ENCODE results near the gene HRH3. TPM values are rescaled to one million over a fixed set of nuclear protein-coding genes. Genes with fewer than 3 reads are reported as not detected.

Gene HRH3
- total and polyA plus RNA-seq, 2 donors (not counting 1 experiment from before 2014, with no cell fraction given): not detected

DNA sequence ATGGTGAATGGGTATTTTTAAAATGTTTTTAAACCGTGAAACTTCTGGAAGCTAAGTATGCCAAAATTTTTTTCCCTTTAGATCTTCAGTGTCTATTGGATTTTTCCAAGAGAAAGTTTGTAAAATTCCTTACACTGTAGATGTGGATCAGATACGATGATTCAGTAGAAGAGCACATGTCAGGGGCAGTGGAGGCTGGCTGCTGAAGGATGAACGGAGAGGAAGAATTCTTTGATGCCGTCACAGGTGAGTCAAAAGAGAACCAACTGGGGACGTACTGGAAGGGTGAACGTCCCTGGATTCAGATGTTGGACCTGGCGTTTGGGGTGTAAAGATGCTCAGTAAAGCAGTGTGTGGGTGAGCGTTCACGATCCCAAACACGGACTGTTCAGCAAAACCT lies 35.9 kb upstream of the HRH3 start:
- Histone ChIP-seq H3K9ac (ENCODE audit: low read length) (no peak overlapping the region), H3K4me1 (ENCODE audit: control insufficient read depth in 2 of 2, insufficient read depth in 2 of 2, low read length in 2 of 2) (no peaks in the 10 kb centered on the region), H3K27ac (ENCODE audit: low read length in 2 of 2) (no peak overlapping the region), H3K79me2 (ENCODE audit: control insufficient read depth, insufficient read depth, low read length) (peaks cover 93% of the 10 kb centered on the region), H3K36me3 (replicated peaks in 1 of 2; ENCODE audit: control extremely low read depth in 1 of 2, control insufficient read depth in 1 of 2, extremely low read depth in 1 of 2, insufficient read depth in 2 of 2, low read length in 1 of 2) (peaks cover 0 to 52% of the 10 kb centered on the region in 2 experiments), H3K27me3 (replicated peaks in 1 of 4; ENCODE audit: control extremely low read depth in 1 of 4, control insufficient read depth in 3 of 4, insufficient read depth in 4 of 4, low read length in 3 of 4) (no peaks in the 10 kb centered on the region), H3K4me3 (ENCODE audit: control extremely low read depth in 1 of 5, extremely low read depth in 1 of 5, insufficient read depth in 1 of 5, low read depth in 2 of 5, low read length in 4 of 5) (no peak overlapping the region), H3K4me2 (replicated peaks; ENCODE audit: low read depth, low read length, poor library complexity, severe bottlenecking) (no peak overlapping the region), H3K9me3 (ENCODE audit: control extremely low read depth in 1 of 3, control insufficient read depth in 2 of 3, insufficient read depth in 1 of 3, low read length in 2 of 3) (no peaks in the 10 kb centered on the region), H4K20me1 (ENCODE audit: control insufficient read depth, insufficient read depth, low read length, poor library complexity, severe bottlenecking) (peaks cover 91% of the 10 kb centered on the region), H2AFZ (ENCODE audit: insufficient read depth, low read depth, low read length, poor library complexity, severe bottlenecking) (no peak overlapping the region)
- Mint-ChIP-seq H3K4me3 (no peak overlapping the region), H3K27me3 (no peaks in the 10 kb centered on the region), H3K27ac (no peak overlapping the region), H3K9me3 (ENCODE audit: insufficient read depth) (no peaks in the 10 kb centered on the region), H3K4me1 (peaks cover 7% of the 10 kb centered on the region)
- ATAC-seq (ENCODE audit: low read depth) (no peak), DNase-seq (no peak)
- intact Hi-C loops (cut with micrococcal nuclease): no loop called here
- POLR2A ChIA-PET: no interaction called here
- TF ChIP-seq, protein P1, sequence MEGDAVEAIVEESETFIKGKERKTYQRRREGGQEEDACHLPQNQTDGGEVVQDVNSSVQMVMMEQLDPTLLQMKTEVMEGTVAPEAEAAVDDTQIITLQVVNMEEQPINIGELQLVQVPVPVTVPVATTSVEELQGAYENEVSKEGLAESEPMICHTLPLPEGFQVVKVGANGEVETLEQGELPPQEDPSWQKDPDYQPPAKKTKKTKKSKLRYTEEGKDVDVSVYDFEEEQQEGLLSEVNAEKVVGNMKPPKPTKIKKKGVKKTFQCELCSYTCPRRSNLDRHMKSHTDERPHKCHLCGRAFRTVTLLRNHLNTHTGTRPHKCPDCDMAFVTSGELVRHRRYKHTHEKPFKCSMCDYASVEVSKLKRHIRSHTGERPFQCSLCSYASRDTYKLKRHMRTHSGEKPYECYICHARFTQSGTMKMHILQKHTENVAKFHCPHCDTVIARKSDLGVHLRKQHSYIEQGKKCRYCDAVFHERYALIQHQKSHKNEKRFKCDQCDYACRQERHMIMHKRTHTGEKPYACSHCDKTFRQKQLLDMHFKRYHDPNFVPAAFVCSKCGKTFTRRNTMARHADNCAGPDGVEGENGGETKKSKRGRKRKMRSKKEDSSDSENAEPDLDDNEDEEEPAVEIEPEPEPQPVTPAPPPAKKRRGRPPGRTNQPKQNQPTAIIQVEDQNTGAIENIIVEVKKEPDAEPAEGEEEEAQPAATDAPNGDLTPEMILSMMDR (IDR thresholded peaks at IDR 0.05): no peak
- no peak for TF ChIP-seq EZH2 (IDR thresholded peaks at IDR 0.05; ENCODE audit: borderline replicate concordance, insufficient read depth, low read depth, low read length, poor library complexity, severe bottlenecking)
- WGBS (ENCODE audit: insufficient coverage): 95% methylated on average over 9 of the region's 10 CpGs
- CTCF ChIA-PET: no interaction called here

DNA sequence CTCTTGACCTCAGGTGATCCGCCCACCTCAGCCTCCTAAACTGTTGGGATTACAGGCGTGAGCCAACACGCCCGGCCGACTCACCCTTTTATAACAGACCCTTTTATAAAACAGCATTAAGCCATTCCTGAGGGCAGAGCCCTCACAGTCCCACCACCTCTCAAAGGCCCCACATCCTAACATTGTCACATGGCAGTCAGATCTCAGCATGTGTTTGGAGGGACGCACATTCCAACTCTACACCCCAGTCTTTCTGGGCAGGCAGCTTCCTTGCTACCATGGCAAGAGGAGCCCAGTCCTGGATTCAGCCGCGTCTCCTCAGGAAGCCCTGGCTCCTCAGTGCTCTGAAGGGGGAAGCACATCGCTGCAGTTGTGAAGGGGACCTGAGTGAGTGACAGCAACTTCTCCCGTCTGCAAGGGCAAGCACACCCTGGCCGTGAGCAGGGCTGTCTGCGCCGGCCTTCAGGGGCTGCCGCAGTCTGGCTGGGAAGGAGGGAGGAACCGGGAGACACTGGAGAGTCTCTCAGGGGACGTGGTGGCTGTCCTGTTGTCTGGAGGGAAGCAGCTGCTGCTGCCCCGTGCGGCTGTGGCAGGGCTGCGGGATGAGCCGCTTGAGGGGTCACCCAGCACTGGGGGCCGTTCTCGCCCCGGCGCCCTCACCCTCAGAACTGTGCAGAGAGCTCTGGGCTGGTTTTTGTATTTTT lies 34.1 kb upstream of the HRH3 start:
- Histone ChIP-seq H3K9me3 (ENCODE audit: control extremely low read depth in 1 of 3, control insufficient read depth in 2 of 3, insufficient read depth in 1 of 3, low read length in 2 of 3) (no peaks in the 10 kb centered on the region), H2AFZ (ENCODE audit: insufficient read depth, low read depth, low read length, poor library complexity, severe bottlenecking) (no peak overlapping the region), H3K4me1 (ENCODE audit: control insufficient read depth in 2 of 2, insufficient read depth in 2 of 2, low read length in 2 of 2) (peaks cover 4 to 9% of the 10 kb centered on the region in 2 donors), H3K79me2 (ENCODE audit: control insufficient read depth, insufficient read depth, low read length) (peaks cover 96% of the 10 kb centered on the region), H3K27ac (ENCODE audit: low read length in 2 of 2) (no peak overlapping the region), H3K27me3 (replicated peaks in 1 of 4; ENCODE audit: control extremely low read depth in 1 of 4, control insufficient read depth in 3 of 4, insufficient read depth in 4 of 4, low read length in 3 of 4) (no peaks in the 10 kb centered on the region), H4K20me1 (ENCODE audit: control insufficient read depth, insufficient read depth, low read length, poor library complexity, severe bottlenecking) (peaks cover 94% of the 10 kb centered on the region), H3K4me3 (ENCODE audit: control extremely low read depth in 1 of 5, extremely low read depth in 1 of 5, insufficient read depth in 1 of 5, low read depth in 2 of 5, low read length in 4 of 5) (no peak overlapping the region), H3K4me2 (replicated peaks; ENCODE audit: low read depth, low read length, poor library complexity, severe bottlenecking) (no peak overlapping the region), H3K9ac (ENCODE audit: low read length) (no peak overlapping the region), H3K36me3 (replicated peaks in 1 of 2; ENCODE audit: control extremely low read depth in 1 of 2, control insufficient read depth in 1 of 2, extremely low read depth in 1 of 2, insufficient read depth in 2 of 2, low read length in 1 of 2) (peaks cover 0 to 36% of the 10 kb centered on the region in 2 experiments)
- POLR2A ChIA-PET: no interaction called here
- TF ChIP-seq, protein P1 (IDR thresholded peaks at IDR 0.05): no peak
- TF ChIP-seq EZH2 (IDR thresholded peaks at IDR 0.05; ENCODE audit: borderline replicate concordance, insufficient read depth, low read depth, low read length, poor library complexity, severe bottlenecking): no peak
- Mint-ChIP-seq H3K4me1 (peaks cover 17% of the 10 kb centered on the region), H3K9me3 (ENCODE audit: insufficient read depth) (no peaks in the 10 kb centered on the region), H3K27ac (no peak overlapping the region), H3K4me3 (no peak overlapping the region), H3K27me3 (no peaks in the 10 kb centered on the region)
- CTCF ChIA-PET: no interaction called here
- ATAC-seq (ENCODE audit: low read depth) (no peak), DNase-seq (no peak)
- WGBS (ENCODE audit: insufficient coverage): 94% methylated on average over 20 of the region's 24 CpGs
- intact Hi-C loops (cut with micrococcal nuclease): no loop called here

All from B cell (primary cell).